Measurements from ENCODE around the gene ZNF19. TPM values are rescaled to one million over a fixed set of nuclear protein-coding genes. Genes with fewer than 3 reads are reported as not detected.
A peak's percentile ranks its signal among the peaks of the same experiment; 100 is the strongest.

The ZNF19 gene
- total and polyA plus RNA-seq, 9 of the 15 experiments (the other 6 are each of a cell fraction or from before 2014, with no cell fraction given) = 1.2 to 2.8 (median 1.8) TPM

DNA sequence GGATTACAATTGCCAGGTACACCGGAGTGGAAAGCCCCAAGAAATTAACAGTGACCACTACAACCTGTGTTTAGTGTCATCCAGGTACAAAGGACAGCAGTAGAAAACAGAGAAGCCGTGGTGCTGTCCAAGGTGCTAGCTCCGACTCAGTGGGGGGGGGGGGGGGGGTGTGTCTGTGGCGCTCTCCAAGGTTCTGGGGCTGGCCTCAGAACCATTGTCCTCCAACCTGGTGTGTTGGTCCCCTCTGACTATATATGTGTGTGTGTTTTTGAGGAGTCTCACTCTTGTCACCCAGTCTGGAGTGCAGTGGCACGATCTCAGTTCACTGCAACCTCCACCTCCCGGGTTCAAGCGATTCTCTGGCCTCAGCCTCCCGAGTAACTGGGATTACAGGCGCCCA is 21.3 kb downstream of the ZNF19 start (continued):
- peak; percentile 88; the same call in 1 of the 2 replicates for TF ChIP-seq TGIF2 (CRISPR knock-in tag; IDR thresholded peaks at IDR 0.05)
- peak; percentile 92 for TF ChIP-seq ZNF175 (CRISPR knock-in tag; IDR thresholded peaks at IDR 0.05; ENCODE audit: low read depth)
- TF ChIP-seq CREB1 (IDR thresholded peaks at IDR 0.05) = no peak
- TF ChIP-seq CREB1 (CRISPR knock-in tag; IDR thresholded peaks at IDR 0.05) = peak; percentile 32; the same call in 1 of the 2 replicates
- TF ChIP-seq NR4A1 (CRISPR knock-in tag; IDR thresholded peaks at IDR 0.05) = no peak
- TF ChIP-seq NR4A1 (tag; IDR thresholded peaks at IDR 0.05) = no peak
- no peak for TF ChIP-seq ARID2 (IDR thresholded peaks at IDR 0.05)
- TF ChIP-seq HMGN3 (IDR thresholded peaks at IDR 0.05; ENCODE audit: borderline replicate concordance, extremely low read depth, insufficient read length, low read depth, low read length) = no peak
- peak; percentile 79; the same call in 1 of the 2 replicates for TF ChIP-seq ZNF224 (CRISPR knock-in tag; IDR thresholded peaks at IDR 0.05)
- TF ChIP-seq SPI1 (IDR thresholded peaks at IDR 0.05; ENCODE audit: borderline replicate concordance, low read depth, low read length) = no peak
- TF ChIP-seq SIN3A (IDR thresholded peaks at IDR 0.05; ENCODE audit: borderline replicate concordance in 2 of 2, control insufficient read depth in 1 of 2, low read depth in 2 of 2, low read length in 2 of 2) = peak; percentile 98 to 99
- 0 out of 2 replicates have a peak, but pooled peaks have one; percentile 67 for TF ChIP-seq ZNF12 (CRISPR knock-in tag; IDR thresholded peaks at IDR 0.05)
- no peak for TF ChIP-seq TAF9B (IDR thresholded peaks at IDR 0.05; ENCODE audit: partially characterized antibody)
- peak; percentile 84 for TF ChIP-seq HDAC2 (IDR thresholded peaks at IDR 0.05)
- TF ChIP-seq, protein P1, sequence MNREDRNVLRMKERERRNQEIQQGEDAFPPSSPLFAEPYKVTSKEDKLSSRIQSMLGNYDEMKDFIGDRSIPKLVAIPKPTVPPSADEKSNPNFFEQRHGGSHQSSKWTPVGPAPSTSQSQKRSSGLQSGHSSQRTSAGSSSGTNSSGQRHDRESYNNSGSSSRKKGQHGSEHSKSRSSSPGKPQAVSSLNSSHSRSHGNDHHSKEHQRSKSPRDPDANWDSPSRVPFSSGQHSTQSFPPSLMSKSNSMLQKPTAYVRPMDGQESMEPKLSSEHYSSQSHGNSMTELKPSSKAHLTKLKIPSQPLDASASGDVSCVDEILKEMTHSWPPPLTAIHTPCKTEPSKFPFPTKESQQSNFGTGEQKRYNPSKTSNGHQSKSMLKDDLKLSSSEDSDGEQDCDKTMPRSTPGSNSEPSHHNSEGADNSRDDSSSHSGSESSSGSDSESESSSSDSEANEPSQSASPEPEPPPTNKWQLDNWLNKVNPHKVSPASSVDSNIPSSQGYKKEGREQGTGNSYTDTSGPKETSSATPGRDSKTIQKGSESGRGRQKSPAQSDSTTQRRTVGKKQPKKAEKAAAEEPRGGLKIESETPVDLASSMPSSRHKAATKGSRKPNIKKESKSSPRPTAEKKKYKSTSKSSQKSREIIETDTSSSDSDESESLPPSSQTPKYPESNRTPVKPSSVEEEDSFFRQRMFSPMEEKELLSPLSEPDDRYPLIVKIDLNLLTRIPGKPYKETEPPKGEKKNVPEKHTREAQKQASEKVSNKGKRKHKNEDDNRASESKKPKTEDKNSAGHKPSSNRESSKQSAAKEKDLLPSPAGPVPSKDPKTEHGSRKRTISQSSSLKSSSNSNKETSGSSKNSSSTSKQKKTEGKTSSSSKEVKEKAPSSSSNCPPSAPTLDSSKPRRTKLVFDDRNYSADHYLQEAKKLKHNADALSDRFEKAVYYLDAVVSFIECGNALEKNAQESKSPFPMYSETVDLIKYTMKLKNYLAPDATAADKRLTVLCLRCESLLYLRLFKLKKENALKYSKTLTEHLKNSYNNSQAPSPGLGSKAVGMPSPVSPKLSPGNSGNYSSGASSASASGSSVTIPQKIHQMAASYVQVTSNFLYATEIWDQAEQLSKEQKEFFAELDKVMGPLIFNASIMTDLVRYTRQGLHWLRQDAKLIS (CRISPR knock-in tag; IDR thresholded peaks at IDR 0.05) = 0 out of 2 replicates have a peak, but pooled peaks have one; percentile 56
- peak; percentile 49 for TF ChIP-seq CXXC5 (CRISPR knock-in tag; IDR thresholded peaks at IDR 0.05)
- TF ChIP-seq PTTG1 (tag; IDR thresholded peaks at IDR 0.05; ENCODE audit: low read depth) = 0 out of 2 replicates have a peak, but pooled peaks have one; percentile 43
- TF ChIP-seq, protein P2, sequence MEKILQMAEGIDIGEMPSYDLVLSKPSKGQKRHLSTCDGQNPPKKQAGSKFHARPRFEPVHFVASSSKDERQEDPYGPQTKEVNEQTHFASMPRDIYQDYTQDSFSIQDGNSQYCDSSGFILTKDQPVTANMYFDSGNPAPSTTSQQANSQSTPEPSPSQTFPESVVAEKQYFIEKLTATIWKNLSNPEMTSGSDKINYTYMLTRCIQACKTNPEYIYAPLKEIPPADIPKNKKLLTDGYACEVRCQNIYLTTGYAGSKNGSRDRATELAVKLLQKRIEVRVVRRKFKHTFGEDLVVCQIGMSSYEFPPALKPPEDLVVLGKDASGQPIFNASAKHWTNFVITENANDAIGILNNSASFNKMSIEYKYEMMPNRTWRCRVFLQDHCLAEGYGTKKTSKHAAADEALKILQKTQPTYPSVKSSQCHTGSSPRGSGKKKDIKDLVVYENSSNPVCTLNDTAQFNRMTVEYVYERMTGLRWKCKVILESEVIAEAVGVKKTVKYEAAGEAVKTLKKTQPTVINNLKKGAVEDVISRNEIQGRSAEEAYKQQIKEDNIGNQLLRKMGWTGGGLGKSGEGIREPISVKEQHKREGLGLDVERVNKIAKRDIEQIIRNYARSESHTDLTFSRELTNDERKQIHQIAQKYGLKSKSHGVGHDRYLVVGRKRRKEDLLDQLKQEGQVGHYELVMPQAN (IDR thresholded peaks at IDR 0.05; ENCODE audit: borderline replicate concordance) = no peak
- TF ChIP-seq RBM22 (IDR thresholded peaks at IDR 0.05; ENCODE audit: low read depth, low read length, poor library complexity, severe bottlenecking) = no peak
- TF ChIP-seq, protein P3, sequence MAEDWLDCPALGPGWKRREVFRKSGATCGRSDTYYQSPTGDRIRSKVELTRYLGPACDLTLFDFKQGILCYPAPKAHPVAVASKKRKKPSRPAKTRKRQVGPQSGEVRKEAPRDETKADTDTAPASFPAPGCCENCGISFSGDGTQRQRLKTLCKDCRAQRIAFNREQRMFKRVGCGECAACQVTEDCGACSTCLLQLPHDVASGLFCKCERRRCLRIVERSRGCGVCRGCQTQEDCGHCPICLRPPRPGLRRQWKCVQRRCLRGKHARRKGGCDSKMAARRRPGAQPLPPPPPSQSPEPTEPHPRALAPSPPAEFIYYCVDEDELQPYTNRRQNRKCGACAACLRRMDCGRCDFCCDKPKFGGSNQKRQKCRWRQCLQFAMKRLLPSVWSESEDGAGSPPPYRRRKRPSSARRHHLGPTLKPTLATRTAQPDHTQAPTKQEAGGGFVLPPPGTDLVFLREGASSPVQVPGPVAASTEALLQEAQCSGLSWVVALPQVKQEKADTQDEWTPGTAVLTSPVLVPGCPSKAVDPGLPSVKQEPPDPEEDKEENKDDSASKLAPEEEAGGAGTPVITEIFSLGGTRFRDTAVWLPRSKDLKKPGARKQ (CRISPR knock-in tag; IDR thresholded peaks at IDR 0.05) = no peak
- TF ChIP-seq ZNF263 (CRISPR knock-in tag; IDR thresholded peaks at IDR 0.05; ENCODE audit: borderline replicate concordance) = peak; percentile 67
